Measurements from ENCODE around the gene LSM11. TPM values are rescaled to one million over a fixed set of nuclear protein-coding genes. Genes with fewer than 3 reads are reported as not detected.

LSM11 gene
- polyA plus RNA-seq, 1 of the 3 experiments (the other 2 are of a cell fraction): 0.95 TPM

DNA sequence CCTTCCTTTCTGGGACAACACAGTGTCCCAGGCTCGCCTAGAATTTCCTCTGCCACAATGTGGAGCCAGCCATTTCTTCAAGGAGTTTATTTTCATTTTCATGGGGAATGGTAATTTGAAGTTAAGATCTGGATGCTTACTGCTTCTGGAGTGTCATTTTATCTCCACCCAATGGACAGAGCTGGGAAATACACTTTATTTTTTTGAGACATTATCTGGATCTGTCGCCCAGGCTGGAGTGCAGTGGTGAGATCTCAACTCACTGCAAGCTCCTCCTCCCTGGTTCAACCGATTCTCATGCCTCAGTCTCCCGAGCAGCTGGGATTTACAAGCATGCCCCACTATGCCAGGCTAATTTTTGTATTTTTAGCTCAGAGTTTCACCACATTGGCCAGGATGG is 25.0 kb upstream of the LSM11 start:
- peak; percentile 61 for DNase-seq
- TF ChIP-seq USF1 (IDR thresholded peaks at IDR 0.05; ENCODE audit: borderline replicate concordance, low read depth) (no peak), RAD21 (IDR thresholded peaks at IDR 0.05; ENCODE audit: low read length) (peak; percentile 87), CTCF (IDR thresholded peaks at IDR 0.05) (peak; percentile 72), RCOR1 (IDR thresholded peaks at IDR 0.05; ENCODE audit: low read length) (no peak), YY1 (IDR thresholded peaks at IDR 0.05; ENCODE audit: low read depth) (peak; percentile 25; the same call in 1 of the 2 replicates), SMC3 (IDR thresholded peaks at IDR 0.05; ENCODE audit: low read depth, low read length) (peak; percentile 71), JUND (IDR thresholded peaks at IDR 0.05) (no peak)
- peak overlapping the region; percentile 55 for H3K4me2 ChIP-seq
- H3K27ac ChIP-seq (ENCODE audit: low read depth in 2 of 2, low read length in 1 of 2): peak overlapping the region in 1 of 2 experiments; percentile 51; a peak in 1 of 4 replicates
- no peaks in the 10 kb centered on the region for H3K36me3 ChIP-seq (replicated peaks in 1 of 2; ENCODE audit: control insufficient read depth in 1 of 2, insufficient read depth in 2 of 2, low read length in 1 of 2)
- H3K27me3 ChIP-seq (ENCODE audit: insufficient read depth): no peaks in the 10 kb centered on the region
- POLR2A ChIA-PET: interaction anchor here (0.9 kb wide), 1 partner anchor 13 kb away, joined by 4 read pairs; the partner anchor contains the start of gene THG1L
- no peaks in the 10 kb centered on the region for H3K9me2 ChIP-seq
- H3K9me3 ChIP-seq: no peaks in the 10 kb centered on the region
- peaks cover 11% of the 10 kb centered on the region for H3F3A ChIP-seq (replicated peaks; ENCODE audit: insufficient read depth)
- H4K20me1 ChIP-seq (ENCODE audit: insufficient read depth): no peaks in the 10 kb centered on the region
- no peaks in the 10 kb centered on the region; a peak in 1 of 4 replicates for H3K4me1 ChIP-seq (ENCODE audit: control insufficient read depth in 1 of 2, insufficient read depth in 2 of 2, low read depth in 1 of 2, low read length in 1 of 2)
- peak overlapping the region; percentile 9; the same call in 1 of the 2 replicates for H3K9ac ChIP-seq
- WGBS (ENCODE audit: low lambda C conversion rate): 0% methylated on average over 4 of the region's 4 CpGs
- CTCF ChIA-PET: interaction anchor here (0.6 to 3.6 kb wide), 34 partner anchors 9 to 1388 kb away, joined by 3 to 19 read pairs (median 4); partner anchors contain the start of genes LSM11 and THG1L
- H3K79me2 ChIP-seq (ENCODE audit: insufficient read depth): no peaks in the 10 kb centered on the region
- peak overlapping the region; percentile 79 for H2AFZ ChIP-seq (ENCODE audit: low read depth)
- H3K4me3 ChIP-seq (ENCODE audit: low read depth in 2 of 2, low read length in 1 of 2): no peak overlapping the region; a peak in 1 of 4 replicates

- H3K4me2 ChIP-seq: no peak overlapping the region
- TF ChIP-seq TAF1 (IDR thresholded peaks at IDR 0.05; ENCODE audit: borderline replicate concordance, low read depth, low read length) (no peak), YY1 (IDR thresholded peaks at IDR 0.05; ENCODE audit: low read depth) (no peak), SMC3 (IDR thresholded peaks at IDR 0.05; ENCODE audit: low read depth, low read length) (no peak), POLR2AphosphoS5 (IDR thresholded peaks at IDR 0.05; ENCODE audit: low read depth, low read length) (no peak), RCOR1 (IDR thresholded peaks at IDR 0.05; ENCODE audit: low read length) (no peak), EP300 (IDR thresholded peaks at IDR 0.05; ENCODE audit: borderline replicate concordance in 1 of 2, low read depth in 1 of 2, low read length in 1 of 2) (no peak), JUND (IDR thresholded peaks at IDR 0.05) (no peak), FOXM1 (IDR thresholded peaks at IDR 0.05; ENCODE audit: low read depth) (no peak), MAX (IDR thresholded peaks at IDR 0.05; ENCODE audit: low read depth) (no peak), GABPA (IDR thresholded peaks at IDR 0.05; ENCODE audit: low read depth) (no peak), RAD21 (IDR thresholded peaks at IDR 0.05; ENCODE audit: low read length) (no peak), TCF12 (IDR thresholded peaks at IDR 0.05) (no peak), EZH2phosphoT487 (IDR thresholded peaks at IDR 0.05; ENCODE audit: borderline replicate concordance, low read depth) (no peak), FOXJ3 (CRISPR knock-in tag; IDR thresholded peaks at IDR 0.05) (no peak)
- TF ChIP-seq, protein P1, sequence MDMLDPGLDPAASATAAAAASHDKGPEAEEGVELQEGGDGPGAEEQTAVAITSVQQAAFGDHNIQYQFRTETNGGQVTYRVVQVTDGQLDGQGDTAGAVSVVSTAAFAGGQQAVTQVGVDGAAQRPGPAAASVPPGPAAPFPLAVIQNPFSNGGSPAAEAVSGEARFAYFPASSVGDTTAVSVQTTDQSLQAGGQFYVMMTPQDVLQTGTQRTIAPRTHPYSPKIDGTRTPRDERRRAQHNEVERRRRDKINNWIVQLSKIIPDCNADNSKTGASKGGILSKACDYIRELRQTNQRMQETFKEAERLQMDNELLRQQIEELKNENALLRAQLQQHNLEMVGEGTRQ (IDR thresholded peaks at IDR 0.05; ENCODE audit: borderline replicate concordance, low read depth, low read length): no peak
- TF ChIP-seq, protein P2, sequence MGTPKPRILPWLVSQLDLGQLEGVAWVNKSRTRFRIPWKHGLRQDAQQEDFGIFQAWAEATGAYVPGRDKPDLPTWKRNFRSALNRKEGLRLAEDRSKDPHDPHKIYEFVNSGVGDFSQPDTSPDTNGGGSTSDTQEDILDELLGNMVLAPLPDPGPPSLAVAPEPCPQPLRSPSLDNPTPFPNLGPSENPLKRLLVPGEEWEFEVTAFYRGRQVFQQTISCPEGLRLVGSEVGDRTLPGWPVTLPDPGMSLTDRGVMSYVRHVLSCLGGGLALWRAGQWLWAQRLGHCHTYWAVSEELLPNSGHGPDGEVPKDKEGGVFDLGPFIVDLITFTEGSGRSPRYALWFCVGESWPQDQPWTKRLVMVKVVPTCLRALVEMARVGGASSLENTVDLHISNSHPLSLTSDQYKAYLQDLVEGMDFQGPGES (IDR thresholded peaks at IDR 0.05; ENCODE audit: low read depth, low read length): no peak
- TF ChIP-seq, protein P3, sequence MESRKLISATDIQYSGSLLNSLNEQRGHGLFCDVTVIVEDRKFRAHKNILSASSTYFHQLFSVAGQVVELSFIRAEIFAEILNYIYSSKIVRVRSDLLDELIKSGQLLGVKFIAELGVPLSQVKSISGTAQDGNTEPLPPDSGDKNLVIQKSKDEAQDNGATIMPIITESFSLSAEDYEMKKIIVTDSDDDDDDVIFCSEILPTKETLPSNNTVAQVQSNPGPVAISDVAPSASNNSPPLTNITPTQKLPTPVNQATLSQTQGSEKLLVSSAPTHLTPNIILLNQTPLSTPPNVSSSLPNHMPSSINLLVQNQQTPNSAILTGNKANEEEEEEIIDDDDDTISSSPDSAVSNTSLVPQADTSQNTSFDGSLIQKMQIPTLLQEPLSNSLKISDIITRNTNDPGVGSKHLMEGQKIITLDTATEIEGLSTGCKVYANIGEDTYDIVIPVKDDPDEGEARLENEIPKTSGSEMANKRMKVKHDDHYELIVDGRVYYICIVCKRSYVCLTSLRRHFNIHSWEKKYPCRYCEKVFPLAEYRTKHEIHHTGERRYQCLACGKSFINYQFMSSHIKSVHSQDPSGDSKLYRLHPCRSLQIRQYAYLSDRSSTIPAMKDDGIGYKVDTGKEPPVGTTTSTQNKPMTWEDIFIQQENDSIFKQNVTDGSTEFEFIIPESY (IDR thresholded peaks at IDR 0.05; ENCODE audit: borderline replicate concordance, low read depth): no peak
- H3K4me3 ChIP-seq (ENCODE audit: low read depth in 2 of 2, low read length in 1 of 2): no peak overlapping the region
- no peaks in the 10 kb centered on the region for H4K20me1 ChIP-seq (ENCODE audit: insufficient read depth)
- no peak for DNase-seq
- peak overlapping the region; percentile 79; the same call in 1 of the 2 replicates for H2AFZ ChIP-seq (ENCODE audit: low read depth)
- WGBS (ENCODE audit: low lambda C conversion rate): 66% methylated on average over 2 of the region's 2 CpGs
- no peaks in the 10 kb centered on the region for H3K9me2 ChIP-seq
- H3K9ac ChIP-seq: no peak overlapping the region
- no peaks in the 10 kb centered on the region for H3K79me2 ChIP-seq (ENCODE audit: insufficient read depth)
- H3K27me3 ChIP-seq (ENCODE audit: insufficient read depth): no peaks in the 10 kb centered on the region
- H3K4me1 ChIP-seq (ENCODE audit: control insufficient read depth in 1 of 2, insufficient read depth in 2 of 2, low read depth in 1 of 2, low read length in 1 of 2): no peaks in the 10 kb centered on the region; a peak in 1 of 4 replicates
- ChIA-PET CTCF (interaction anchor here (0.6 to 3.6 kb wide), 16 partner anchors 9 to 781 kb away, joined by 3 to 19 read pairs (median 5); partner anchors contain the start of gene LSM11), POLR2A (no interaction called here)
- H3K27ac ChIP-seq (ENCODE audit: low read depth in 2 of 2, low read length in 1 of 2): no peak overlapping the region
- H3F3A ChIP-seq (replicated peaks; ENCODE audit: insufficient read depth): peaks cover 11% of the 10 kb centered on the region
- no peaks in the 10 kb centered on the region for H3K36me3 ChIP-seq (replicated peaks in 1 of 2; ENCODE audit: control insufficient read depth in 1 of 2, insufficient read depth in 2 of 2, low read length in 1 of 2)
- no peaks in the 10 kb centered on the region for H3K9me3 ChIP-seq
These were observed 24.3 kb upstream of the LSM11 start for GRCh38 chr5:157719245-157719644.
